Transverse colon (tissue), 4 donors: ENCODE results near the gene TADA2A.

Experiments
- EP300 ChIP-seq: sonication (generic); formaldehyde crosslinking; IDR thresholded peaks from one replicate; pipeline ENCODE4 v1.6.1; 2017; ENCODE audit warnings: antibody characterized with exemption, low read depth
- POLR2AphosphoS5 ChIP-seq, 3 donors: sonication (generic); formaldehyde crosslinking; IDR thresholded peaks; one replicate each; pipeline ENCODE4 v1.6.1; 2016; ENCODE audit warnings: antibody characterized with exemption in 3 of 3
- TF ChIP-seq, protein P1 (sequence below), 5 experiments: fragments of 200-600 bp in 3 of 5; fragments of 450-650 bp in 2 of 5; sonication (generic) in 3 of 5; IDR thresholded peaks; 1 replicate in 2 of 5; 2 replicates in 3 of 5; pipeline ENCODE4 v1.5.1; 2016 to 2017; ENCODE audit warnings: antibody characterized with exemption in 5 of 5, inconsistent platforms in 3 of 5, mild to moderate bottlenecking in 2 of 5, moderate library complexity in 1 of 5

DNA sequence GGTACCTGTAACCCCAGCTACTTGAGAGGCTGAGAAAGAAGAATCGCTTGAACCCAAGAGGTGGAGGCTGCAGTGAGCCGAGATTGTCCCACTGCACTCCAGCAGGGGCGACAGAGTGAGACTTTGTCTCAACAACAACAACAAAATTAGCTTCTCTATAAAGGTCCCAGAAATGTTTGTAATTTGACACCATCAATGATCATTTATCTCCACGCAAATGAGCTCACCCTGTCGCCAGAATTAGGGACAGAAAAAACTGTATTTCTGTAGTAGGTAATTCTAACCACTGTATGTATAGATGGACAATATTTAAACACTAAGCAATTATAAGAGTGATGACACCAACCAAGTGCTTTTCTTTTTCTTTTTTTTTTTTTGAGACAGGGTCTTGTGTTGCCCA lies 20.2 kb upstream of the TADA2A start:
- TF ChIP-seq, protein P1, sequence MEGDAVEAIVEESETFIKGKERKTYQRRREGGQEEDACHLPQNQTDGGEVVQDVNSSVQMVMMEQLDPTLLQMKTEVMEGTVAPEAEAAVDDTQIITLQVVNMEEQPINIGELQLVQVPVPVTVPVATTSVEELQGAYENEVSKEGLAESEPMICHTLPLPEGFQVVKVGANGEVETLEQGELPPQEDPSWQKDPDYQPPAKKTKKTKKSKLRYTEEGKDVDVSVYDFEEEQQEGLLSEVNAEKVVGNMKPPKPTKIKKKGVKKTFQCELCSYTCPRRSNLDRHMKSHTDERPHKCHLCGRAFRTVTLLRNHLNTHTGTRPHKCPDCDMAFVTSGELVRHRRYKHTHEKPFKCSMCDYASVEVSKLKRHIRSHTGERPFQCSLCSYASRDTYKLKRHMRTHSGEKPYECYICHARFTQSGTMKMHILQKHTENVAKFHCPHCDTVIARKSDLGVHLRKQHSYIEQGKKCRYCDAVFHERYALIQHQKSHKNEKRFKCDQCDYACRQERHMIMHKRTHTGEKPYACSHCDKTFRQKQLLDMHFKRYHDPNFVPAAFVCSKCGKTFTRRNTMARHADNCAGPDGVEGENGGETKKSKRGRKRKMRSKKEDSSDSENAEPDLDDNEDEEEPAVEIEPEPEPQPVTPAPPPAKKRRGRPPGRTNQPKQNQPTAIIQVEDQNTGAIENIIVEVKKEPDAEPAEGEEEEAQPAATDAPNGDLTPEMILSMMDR (IDR thresholded peaks at IDR 0.05): no peak
- no peak for TF ChIP-seq EP300
- no peak for TF ChIP-seq POLR2AphosphoS5 (IDR thresholded peaks at IDR 0.05)
